HepG2 (cell line): ENCODE results near the gene HOMEZ. TPM values are rescaled to one million over a fixed set of nuclear protein-coding genes. Genes with fewer than 3 reads are reported as not detected.

Experiments used
- ETV6 ChIP-seq: sonication (generic); formaldehyde crosslinking; conservative IDR thresholded peaks from 2 replicates; pipeline ENCODE4 v1.4.0; 2020; ENCODE audit warnings: missing genetic modification reagents
- GABPA ChIP-seq, 2 experiments: IDR thresholded peaks; 2 replicates each; pipeline ENCODE4 v1.6.1; 2011 to 2016; ENCODE audit warnings: low read depth in 2 of 2, low read length in 1 of 2, missing biosample characterization in 1 of 2, missing genetic modification characterization in 1 of 2
- ISL2 ChIP-seq: sonication (generic); formaldehyde crosslinking; IDR thresholded peaks from 2 replicates; pipeline ENCODE4 v1.5.0; 2020; ENCODE audit warnings: missing genetic modification reagents
- POGZ ChIP-seq: sonication (generic); formaldehyde crosslinking; IDR thresholded peaks from 2 replicates; pipeline ENCODE4 v1.4.0; 2020; ENCODE audit warnings: mild to moderate bottlenecking, missing genetic modification reagents
- SP5 ChIP-seq: IDR thresholded peaks from 2 replicates; pipeline ENCODE4 v1.6.1; 2016; ENCODE audit warnings: low read depth, borderline replicate concordance
- TBP ChIP-seq: sonication (generic); formaldehyde crosslinking; IDR thresholded peaks from 2 replicates; pipeline ENCODE4 v1.5.0; 2020; ENCODE audit warnings: missing genetic modification reagents
- ZFP36L2 ChIP-seq: sonication (generic); formaldehyde crosslinking; IDR thresholded peaks from 2 replicates; pipeline ENCODE4 v1.4.0; 2020; ENCODE audit warnings: missing genetic modification reagents
- ZKSCAN8 ChIP-seq: IDR thresholded peaks from 2 replicates; pipeline ENCODE4 v1.6.1; 2016; ENCODE audit warnings: borderline replicate concordance, missing genetic modification reagents, missing compliant biosample characterization
- ZNF207 ChIP-seq: fragments of 450-650 bp; IDR thresholded peaks from 2 replicates; pipeline ENCODE4 v1.6.1; 2016; ENCODE audit warnings: antibody characterized with exemption, borderline replicate concordance
- ZNF547 ChIP-seq: sonication (generic); formaldehyde crosslinking; IDR thresholded peaks from 2 replicates; pipeline ENCODE4 v1.5.1; 2020; ENCODE audit warnings: mild to moderate bottlenecking, missing genetic modification reagents
- ZNF580 ChIP-seq: IDR thresholded peaks from 2 replicates; pipeline ENCODE4 v1.6.1; 2016; ENCODE audit warnings: low read depth, borderline replicate concordance
- ZNF737 ChIP-seq: sonication (generic); formaldehyde crosslinking; IDR thresholded peaks from 2 replicates; pipeline ENCODE4 v1.5.0; 2020; ENCODE audit warnings: missing genetic modification reagents, mild to moderate bottlenecking, borderline replicate concordance
- ZNF792 ChIP-seq: IDR thresholded peaks from 2 replicates; pipeline ENCODE4 v1.6.1; 2016
- polyA plus RNA-seq, 8 experiments: library from polyadenylated mRNA; depleted of rRNA in 3 of 8; stranded (reverse) in 7 of 8; unstranded in 1 of 8; fragments of >200 nt; fragmentation: Illumina TruSeq in 4 of 8; extraction: Trizol in 4 of 8; gene quantifications; 2 replicates each; pipeline versions ENCODE4 v1.2.1 to v1.2.3, GENCODE V29; 2011 to 2016; ENCODE audit warnings: low read depth in 4 of 8, missing spikeins in 1 of 8, mixed read lengths in 1 of 8; ENCODE audit not compliant: insufficient read depth in 1 of 8
- total RNA-seq, 5 experiments: library from RNA; depleted of rRNA; stranded (reverse); fragments of >200 nt; fragmentation: Illumina TruSeq; extraction: Trizol; gene quantifications; 2 replicates each; pipeline ENCODE4 v1.2.3, GENCODE V29; 2016; ENCODE audit warnings: low read depth in 1 of 5
- TF ChIP-seq, protein P1 (sequence below): sonication (generic); formaldehyde crosslinking; IDR thresholded peaks from 2 replicates; pipeline ENCODE4 v1.4.0; 2020; ENCODE audit warnings: missing genetic modification reagents
- TF ChIP-seq, protein P2 (sequence below): sonication (generic); formaldehyde crosslinking; IDR thresholded peaks from 2 replicates; pipeline ENCODE4 v1.4.0; 2020; ENCODE audit warnings: mild to moderate bottlenecking, low read depth, missing genetic modification reagents
- TF ChIP-seq, protein P3 (sequence below): sonication (generic); formaldehyde crosslinking; IDR thresholded peaks from 2 replicates; pipeline ENCODE4 v1.9.0; 2022; ENCODE audit warnings: low read depth, missing genetic modification reagents
- TF ChIP-seq, protein P4 (sequence below): sonication (generic); formaldehyde crosslinking; IDR thresholded peaks from 2 replicates; pipeline ENCODE4 v1.8.1; 2023; ENCODE audit warnings: mild to moderate bottlenecking, inconsistent platforms, moderate library complexity, missing genetic modification reagents, borderline replicate concordance

HOMEZ gene
- total and polyA plus RNA-seq, 2 of the 13 experiments (the other 11 are each of a cell fraction or from before 2014, with no cell fraction given): 14.5 to 31.8 TPM

DNA sequence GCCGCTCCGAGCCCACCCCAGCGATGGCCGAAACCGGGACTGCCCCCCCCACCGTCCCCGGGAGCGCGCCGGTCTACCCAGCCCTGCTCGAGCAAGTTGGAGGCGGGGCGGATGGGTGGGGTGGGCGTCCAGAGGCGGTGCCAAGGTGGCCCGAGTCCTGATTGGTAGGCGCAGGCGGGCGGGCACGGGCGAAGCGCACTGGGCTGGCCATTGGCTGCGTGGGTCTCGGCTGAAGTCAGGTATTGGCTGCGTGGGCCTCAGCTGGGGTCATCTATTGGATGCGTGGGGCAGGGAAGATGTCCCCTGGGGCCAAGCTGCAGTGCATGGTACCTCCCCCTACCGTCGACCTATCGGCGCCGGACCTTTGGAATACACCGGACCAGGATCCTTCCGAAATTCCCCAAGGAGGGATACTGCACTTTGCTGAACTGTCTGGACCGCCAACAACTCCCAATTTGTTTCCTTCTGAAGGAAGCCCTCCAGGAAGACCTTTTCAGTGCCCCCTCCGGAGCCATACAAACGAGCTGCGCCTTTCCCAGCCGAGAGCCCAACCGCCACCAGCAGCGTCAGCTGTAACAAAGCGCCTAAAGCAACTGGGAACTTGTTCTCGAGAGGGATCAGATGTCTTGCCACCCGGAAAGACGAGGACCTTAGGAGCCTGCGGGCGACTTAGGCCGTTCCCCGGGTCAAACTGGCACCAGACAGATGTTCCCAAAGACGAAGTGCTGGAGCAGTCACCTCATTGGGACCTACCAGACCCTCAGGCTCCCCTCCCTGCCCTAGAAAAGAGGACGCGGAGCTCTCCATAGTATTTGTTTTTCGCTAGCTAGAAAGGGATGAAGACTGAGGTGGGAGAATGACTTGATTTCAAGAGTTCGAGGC is at the start of gene HOMEZ (continued):
- TF ChIP-seq TBP (CRISPR knock-in tag): no peak; the same call in 1 of the 2 replicates
- TF ChIP-seq ZFP36L2: no peak; the same call in 1 of the 2 replicates
- TF ChIP-seq GABPA (IDR thresholded peaks at IDR 0.05; ENCODE audit: low read depth, low read length): no peak
- TF ChIP-seq GABPA (CRISPR knock-in tag; IDR thresholded peaks at IDR 0.05; ENCODE audit: low read depth): no peak
- peak; percentile 84 for TF ChIP-seq ZNF792 (CRISPR knock-in tag)
- TF ChIP-seq ETV6 (CRISPR knock-in tag): peak; percentile 27; the same call in 1 of the 2 replicates
- TF ChIP-seq, protein P1, sequence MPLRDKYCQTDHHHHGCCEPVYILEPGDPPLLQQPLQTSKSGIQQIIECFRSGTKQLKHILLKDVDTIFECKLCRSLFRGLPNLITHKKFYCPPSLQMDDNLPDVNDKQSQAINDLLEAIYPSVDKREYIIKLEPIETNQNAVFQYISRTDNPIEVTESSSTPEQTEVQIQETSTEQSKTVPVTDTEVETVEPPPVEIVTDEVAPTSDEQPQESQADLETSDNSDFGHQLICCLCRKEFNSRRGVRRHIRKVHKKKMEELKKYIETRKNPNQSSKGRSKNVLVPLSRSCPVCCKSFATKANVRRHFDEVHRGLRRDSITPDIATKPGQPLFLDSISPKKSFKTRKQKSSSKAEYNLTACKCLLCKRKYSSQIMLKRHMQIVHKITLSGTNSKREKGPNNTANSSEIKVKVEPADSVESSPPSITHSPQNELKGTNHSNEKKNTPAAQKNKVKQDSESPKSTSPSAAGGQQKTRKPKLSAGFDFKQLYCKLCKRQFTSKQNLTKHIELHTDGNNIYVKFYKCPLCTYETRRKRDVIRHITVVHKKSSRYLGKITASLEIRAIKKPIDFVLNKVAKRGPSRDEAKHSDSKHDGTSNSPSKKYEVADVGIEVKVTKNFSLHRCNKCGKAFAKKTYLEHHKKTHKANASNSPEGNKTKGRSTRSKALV (CRISPR knock-in tag): no peak; the same call in 1 of the 2 replicates
- TF ChIP-seq ZNF580 (CRISPR knock-in tag): peak; percentile 92
- no peak for TF ChIP-seq ZNF737
- no peak for TF ChIP-seq ZNF207
- TF ChIP-seq, protein P2, sequence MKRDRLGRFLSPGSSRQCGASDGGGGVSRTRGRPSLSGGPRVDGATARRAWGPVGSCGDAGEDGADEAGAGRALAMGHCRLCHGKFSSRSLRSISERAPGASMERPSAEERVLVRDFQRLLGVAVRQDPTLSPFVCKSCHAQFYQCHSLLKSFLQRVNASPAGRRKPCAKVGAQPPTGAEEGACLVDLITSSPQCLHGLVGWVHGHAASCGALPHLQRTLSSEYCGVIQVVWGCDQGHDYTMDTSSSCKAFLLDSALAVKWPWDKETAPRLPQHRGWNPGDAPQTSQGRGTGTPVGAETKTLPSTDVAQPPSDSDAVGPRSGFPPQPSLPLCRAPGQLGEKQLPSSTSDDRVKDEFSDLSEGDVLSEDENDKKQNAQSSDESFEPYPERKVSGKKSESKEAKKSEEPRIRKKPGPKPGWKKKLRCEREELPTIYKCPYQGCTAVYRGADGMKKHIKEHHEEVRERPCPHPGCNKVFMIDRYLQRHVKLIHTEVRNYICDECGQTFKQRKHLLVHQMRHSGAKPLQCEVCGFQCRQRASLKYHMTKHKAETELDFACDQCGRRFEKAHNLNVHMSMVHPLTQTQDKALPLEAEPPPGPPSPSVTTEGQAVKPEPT (CRISPR knock-in tag): peak; percentile 94
- TF ChIP-seq, protein P3, sequence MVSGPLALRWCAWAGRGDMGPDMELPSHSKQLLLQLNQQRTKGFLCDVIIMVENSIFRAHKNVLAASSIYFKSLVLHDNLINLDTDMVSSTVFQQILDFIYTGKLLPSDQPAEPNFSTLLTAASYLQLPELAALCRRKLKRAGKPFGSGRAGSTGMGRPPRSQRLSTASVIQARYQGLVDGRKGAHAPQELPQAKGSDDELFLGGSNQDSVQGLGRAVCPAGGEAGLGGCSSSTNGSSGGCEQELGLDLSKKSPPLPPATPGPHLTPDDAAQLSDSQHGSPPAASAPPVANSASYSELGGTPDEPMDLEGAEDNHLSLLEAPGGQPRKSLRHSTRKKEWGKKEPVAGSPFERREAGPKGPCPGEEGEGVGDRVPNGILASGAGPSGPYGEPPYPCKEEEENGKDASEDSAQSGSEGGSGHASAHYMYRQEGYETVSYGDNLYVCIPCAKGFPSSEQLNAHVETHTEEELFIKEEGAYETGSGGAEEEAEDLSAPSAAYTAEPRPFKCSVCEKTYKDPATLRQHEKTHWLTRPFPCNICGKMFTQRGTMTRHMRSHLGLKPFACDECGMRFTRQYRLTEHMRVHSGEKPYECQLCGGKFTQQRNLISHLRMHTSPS (CRISPR knock-in tag): peak; percentile 23; the same call in 1 of the 2 replicates
- peak; percentile 79 for TF ChIP-seq ISL2
- TF ChIP-seq SP5 (CRISPR knock-in tag): peak; percentile 94
- TF ChIP-seq, protein P4, sequence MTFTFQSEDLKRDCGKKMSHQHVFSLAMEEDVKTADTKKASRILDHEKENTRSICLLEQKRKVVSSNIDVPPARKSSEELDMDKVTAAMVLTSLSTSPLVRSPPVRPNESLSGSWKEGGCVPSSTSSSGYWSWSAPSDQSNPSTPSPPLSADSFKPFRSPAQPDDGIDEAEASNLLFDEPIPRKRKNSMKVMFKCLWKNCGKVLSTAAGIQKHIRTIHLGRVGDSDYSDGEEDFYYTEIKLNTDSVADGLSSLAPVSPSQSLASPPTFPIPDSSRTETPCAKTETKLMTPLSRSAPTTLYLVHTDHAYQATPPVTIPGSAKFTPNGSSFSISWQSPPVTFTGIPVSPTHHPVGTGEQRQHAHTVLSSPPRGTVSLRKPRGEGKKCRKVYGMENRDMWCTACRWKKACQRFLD (CRISPR knock-in tag): peak; percentile 96; the same call in 1 of the 2 replicates
- peak; percentile 96 for TF ChIP-seq POGZ (CRISPR knock-in tag)
- TF ChIP-seq ZNF547 (CRISPR knock-in tag): peak; percentile 98
- peak; percentile 94 for TF ChIP-seq ZKSCAN8 (CRISPR knock-in tag)
